ENCODE results near the gene PTMS.

PTMS gene

DNA sequence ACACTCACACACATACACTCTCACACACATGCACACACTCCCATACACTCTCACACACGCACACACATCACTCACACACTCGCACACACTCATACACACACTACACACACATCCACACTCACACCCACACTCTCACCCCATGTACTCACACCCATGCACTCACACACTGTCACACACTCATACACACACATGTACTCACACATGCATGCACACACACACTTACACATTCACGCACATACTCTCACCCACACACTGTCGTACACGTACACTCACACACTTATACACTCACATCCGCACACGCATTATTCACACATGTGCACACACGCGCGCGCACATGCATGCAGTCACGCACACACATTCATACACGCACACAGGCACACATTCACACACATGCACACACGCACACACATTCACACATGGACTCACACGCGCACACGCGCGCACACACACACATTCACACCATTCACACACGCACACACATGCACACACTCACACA lies 51.5 kb downstream of the PTMS start:
- TF ChIP-seq SNAI2 (CRISPR knock-in tag; IDR thresholded peaks at IDR 0.05): no peak
- ATAC-seq: no peak

DNA sequence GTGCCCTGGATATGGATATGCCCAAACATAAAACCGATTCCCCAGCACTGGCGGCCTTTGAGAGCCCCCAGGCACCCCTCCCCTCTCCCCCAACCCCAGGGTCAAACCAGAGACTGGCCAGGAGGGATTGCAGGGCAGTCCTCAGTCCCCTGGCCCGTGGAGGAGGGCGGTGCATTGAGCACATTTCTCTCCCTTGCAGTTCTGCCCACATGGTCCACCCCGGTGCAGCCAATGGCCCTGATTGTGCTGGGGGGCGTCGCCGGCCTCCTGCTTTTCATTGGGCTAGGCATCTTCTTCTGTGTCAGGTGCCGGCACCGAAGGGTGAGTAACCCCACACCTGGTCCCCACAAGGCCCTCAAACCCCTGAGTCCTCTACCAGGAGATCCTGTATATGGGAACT lies 52.1 kb downstream of the PTMS start:
- TF ChIP-seq ZNF565 (CRISPR knock-in tag; conservative IDR thresholded peaks at IDR 0.05; ENCODE audit: low read depth): no peak
- TF ChIP-seq TOX (CRISPR knock-in tag; IDR thresholded peaks at IDR 0.05; ENCODE audit: borderline replicate concordance): no peak
- TF ChIP-seq SNAI2 (CRISPR knock-in tag; IDR thresholded peaks at IDR 0.05): no peak
- no peak for TF ChIP-seq ARNTL (CRISPR knock-in tag; IDR thresholded peaks at IDR 0.05; ENCODE audit: borderline replicate concordance, low read depth)
- TF ChIP-seq, protein P1, sequence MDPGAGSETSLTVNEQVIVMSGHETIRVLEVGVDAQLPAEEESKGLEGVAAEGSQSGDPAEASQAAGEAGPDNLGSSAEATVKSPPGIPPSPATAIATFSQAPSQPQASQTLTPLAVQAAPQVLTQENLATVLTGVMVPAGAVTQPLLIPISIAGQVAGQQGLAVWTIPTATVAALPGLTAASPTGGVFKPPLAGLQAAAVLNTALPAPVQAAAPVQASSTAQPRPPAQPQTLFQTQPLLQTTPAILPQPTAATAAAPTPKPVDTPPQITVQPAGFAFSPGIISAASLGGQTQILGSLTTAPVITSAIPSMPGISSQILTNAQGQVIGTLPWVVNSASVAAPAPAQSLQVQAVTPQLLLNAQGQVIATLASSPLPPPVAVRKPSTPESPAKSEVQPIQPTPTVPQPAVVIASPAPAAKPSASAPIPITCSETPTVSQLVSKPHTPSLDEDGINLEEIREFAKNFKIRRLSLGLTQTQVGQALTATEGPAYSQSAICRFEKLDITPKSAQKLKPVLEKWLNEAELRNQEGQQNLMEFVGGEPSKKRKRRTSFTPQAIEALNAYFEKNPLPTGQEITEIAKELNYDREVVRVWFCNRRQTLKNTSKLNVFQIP (CRISPR knock-in tag; IDR thresholded peaks at IDR 0.05; ENCODE audit: borderline replicate concordance, low read depth): no peak
- TF ChIP-seq, protein P2, sequence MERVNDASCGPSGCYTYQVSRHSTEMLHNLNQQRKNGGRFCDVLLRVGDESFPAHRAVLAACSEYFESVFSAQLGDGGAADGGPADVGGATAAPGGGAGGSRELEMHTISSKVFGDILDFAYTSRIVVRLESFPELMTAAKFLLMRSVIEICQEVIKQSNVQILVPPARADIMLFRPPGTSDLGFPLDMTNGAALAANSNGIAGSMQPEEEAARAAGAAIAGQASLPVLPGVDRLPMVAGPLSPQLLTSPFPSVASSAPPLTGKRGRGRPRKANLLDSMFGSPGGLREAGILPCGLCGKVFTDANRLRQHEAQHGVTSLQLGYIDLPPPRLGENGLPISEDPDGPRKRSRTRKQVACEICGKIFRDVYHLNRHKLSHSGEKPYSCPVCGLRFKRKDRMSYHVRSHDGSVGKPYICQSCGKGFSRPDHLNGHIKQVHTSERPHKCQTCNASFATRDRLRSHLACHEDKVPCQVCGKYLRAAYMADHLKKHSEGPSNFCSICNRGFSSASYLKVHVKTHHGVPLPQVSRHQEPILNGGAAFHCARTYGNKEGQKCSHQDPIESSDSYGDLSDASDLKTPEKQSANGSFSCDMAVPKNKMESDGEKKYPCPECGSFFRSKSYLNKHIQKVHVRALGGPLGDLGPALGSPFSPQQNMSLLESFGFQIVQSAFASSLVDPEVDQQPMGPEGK (CRISPR knock-in tag; IDR thresholded peaks at IDR 0.05; ENCODE audit: borderline replicate concordance): no peak
- no peak for TF ChIP-seq TCF4 (CRISPR knock-in tag; IDR thresholded peaks at IDR 0.05; ENCODE audit: borderline replicate concordance)
- no peak for TF ChIP-seq ZNF70 (CRISPR knock-in tag; IDR thresholded peaks at IDR 0.05)
- TF ChIP-seq BACH2 (CRISPR knock-in tag; IDR thresholded peaks at IDR 0.05; ENCODE audit: borderline replicate concordance): no peak
- no peak for TF ChIP-seq ZNF8 (CRISPR knock-in tag; IDR thresholded peaks at IDR 0.05)
- no peak for TF ChIP-seq PPARA (CRISPR knock-in tag; IDR thresholded peaks at IDR 0.05; ENCODE audit: borderline replicate concordance)
- TF ChIP-seq ZC3H10 (CRISPR knock-in tag; IDR thresholded peaks at IDR 0.05): no peak
- TF ChIP-seq OSR1 (CRISPR knock-in tag; IDR thresholded peaks at IDR 0.05): no peak
- no peak for TF ChIP-seq GLIS3 (CRISPR knock-in tag; IDR thresholded peaks at IDR 0.05)
- ATAC-seq: no peak

DNA sequence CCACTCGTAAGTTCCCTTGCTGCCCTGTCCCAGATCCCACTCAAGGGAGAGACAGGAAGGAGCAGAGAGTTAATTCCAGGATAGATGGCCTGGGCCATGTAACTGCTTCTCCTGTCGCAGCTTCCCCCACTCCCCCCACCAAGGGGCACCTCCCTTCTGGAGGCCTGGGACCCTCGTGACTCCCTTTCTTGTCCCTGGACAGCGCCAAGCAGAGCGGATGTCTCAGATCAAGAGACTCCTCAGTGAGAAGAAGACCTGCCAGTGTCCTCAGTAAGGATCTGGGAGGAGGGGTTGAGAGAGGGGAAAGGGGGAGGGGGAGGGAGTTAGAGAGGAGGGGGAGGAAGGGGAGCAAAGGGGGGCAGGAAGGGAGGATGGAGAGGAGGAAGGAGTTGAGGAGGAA lies 52.5 kb downstream of the PTMS start:
- no peak for ATAC-seq
- TF ChIP-seq, protein P3, sequence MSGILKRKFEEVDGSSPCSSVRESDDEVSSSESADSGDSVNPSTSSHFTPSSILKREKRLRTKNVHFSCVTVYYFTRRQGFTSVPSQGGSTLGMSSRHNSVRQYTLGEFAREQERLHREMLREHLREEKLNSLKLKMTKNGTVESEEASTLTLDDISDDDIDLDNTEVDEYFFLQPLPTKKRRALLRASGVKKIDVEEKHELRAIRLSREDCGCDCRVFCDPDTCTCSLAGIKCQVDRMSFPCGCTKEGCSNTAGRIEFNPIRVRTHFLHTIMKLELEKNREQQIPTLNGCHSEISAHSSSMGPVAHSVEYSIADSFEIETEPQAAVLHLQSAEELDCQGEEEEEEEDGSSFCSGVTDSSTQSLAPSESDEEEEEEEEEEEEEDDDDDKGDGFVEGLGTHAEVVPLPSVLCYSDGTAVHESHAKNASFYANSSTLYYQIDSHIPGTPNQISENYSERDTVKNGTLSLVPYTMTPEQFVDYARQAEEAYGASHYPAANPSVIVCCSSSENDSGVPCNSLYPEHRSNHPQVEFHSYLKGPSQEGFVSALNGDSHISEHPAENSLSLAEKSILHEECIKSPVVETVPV (CRISPR knock-in tag; IDR thresholded peaks at IDR 0.05): no peak
- no peak for TF ChIP-seq ZNF8 (CRISPR knock-in tag; IDR thresholded peaks at IDR 0.05)
- no peak for TF ChIP-seq PPARA (CRISPR knock-in tag; IDR thresholded peaks at IDR 0.05; ENCODE audit: borderline replicate concordance)
- TF ChIP-seq ZFP30 (CRISPR knock-in tag; IDR thresholded peaks at IDR 0.05): no peak
- no peak for TF ChIP-seq CSDC2 (CRISPR knock-in tag; IDR thresholded peaks at IDR 0.05)
- no peak for TF ChIP-seq GLIS3 (CRISPR knock-in tag; IDR thresholded peaks at IDR 0.05)
- TF ChIP-seq ISL1 (CRISPR knock-in tag; IDR thresholded peaks at IDR 0.05): no peak
- TF ChIP-seq SNAI2 (CRISPR knock-in tag; IDR thresholded peaks at IDR 0.05): no peak
- TF ChIP-seq, protein P4, sequence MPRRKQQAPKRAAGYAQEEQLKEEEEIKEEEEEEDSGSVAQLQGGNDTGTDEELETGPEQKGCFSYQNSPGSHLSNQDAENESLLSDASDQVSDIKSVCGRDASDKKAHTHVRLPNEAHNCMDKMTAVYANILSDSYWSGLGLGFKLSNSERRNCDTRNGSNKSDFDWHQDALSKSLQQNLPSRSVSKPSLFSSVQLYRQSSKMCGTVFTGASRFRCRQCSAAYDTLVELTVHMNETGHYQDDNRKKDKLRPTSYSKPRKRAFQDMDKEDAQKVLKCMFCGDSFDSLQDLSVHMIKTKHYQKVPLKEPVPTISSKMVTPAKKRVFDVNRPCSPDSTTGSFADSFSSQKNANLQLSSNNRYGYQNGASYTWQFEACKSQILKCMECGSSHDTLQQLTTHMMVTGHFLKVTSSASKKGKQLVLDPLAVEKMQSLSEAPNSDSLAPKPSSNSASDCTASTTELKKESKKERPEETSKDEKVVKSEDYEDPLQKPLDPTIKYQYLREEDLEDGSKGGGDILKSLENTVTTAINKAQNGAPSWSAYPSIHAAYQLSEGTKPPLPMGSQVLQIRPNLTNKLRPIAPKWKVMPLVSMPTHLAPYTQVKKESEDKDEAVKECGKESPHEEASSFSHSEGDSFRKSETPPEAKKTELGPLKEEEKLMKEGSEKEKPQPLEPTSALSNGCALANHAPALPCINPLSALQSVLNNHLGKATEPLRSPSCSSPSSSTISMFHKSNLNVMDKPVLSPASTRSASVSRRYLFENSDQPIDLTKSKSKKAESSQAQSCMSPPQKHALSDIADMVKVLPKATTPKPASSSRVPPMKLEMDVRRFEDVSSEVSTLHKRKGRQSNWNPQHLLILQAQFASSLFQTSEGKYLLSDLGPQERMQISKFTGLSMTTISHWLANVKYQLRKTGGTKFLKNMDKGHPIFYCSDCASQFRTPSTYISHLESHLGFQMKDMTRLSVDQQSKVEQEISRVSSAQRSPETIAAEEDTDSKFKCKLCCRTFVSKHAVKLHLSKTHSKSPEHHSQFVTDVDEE (CRISPR knock-in tag; IDR thresholded peaks at IDR 0.05): no peak
- no peak for TF ChIP-seq ZNF70 (CRISPR knock-in tag; IDR thresholded peaks at IDR 0.05)
- TF ChIP-seq, protein P2 (CRISPR knock-in tag; IDR thresholded peaks at IDR 0.05; ENCODE audit: borderline replicate concordance): no peak
- TF ChIP-seq ARNTL (CRISPR knock-in tag; IDR thresholded peaks at IDR 0.05; ENCODE audit: borderline replicate concordance, low read depth): no peak
- TF ChIP-seq ZNF565 (CRISPR knock-in tag; conservative IDR thresholded peaks at IDR 0.05; ENCODE audit: low read depth): no peak

Measured in SK-N-SH treated with all-trans-retinoic acid at 6 μM for 48 hours (cell line).